COLO829 (cell line): Measurements from ENCODE around the gene FAM241A.
"Not testable (repeated sequence)": the region's sequence is repeated elsewhere in the genome, so short reads cannot be mapped to it uniquely, and the experiment has no call there.

Experiments
- DNase-seq: peaks from one replicate; pipeline ENCODE4 v3.0.0; 2012; ENCODE audit warnings: low spot score

FAM241A gene

DNA sequence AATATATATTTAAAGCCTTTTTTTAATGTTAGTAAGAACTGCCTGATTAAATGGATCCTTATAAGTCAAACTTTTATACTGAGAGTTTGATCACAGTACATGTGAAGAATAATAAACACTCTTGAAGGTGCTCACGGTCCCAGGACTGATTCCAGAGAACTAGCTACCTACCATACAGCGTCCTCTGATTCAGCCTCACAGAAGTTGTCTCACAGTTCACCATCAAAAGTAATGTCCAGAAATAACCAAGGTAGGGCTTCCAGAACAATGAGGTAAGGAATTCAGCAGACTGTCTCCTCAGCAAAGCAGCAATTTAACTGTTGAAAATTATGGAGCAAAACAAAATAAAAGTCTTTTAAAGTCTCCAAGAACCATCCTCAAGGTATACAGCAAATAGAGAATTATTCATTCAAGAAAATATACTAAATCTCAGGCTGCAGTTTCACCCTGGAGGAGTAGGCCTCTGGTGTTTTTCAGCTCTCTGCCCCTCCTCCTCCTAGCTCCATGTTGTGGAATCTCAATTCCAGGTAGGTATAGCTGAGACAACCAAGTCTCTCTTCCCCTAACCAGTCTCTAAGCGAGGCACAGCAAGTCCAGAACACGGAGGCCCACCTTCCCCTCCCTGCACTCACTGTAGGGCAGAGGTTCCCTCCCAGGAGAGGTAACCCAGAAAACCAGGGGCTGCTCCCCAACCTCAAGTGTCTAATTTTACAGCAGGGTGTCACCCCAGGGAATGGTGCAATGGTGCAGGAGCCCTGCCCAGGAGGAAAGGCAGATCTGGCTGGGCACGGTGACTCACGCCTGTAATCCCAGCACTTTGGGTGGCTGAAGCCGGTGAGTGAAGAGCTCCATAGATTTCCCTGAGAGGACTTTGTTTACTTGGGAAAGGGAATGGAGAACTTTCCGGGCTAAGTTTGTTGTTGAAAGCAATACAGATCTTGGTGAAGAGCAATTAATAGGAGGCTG is 28.6 kb downstream of the FAM241A start:
- DNase-seq = no peak

DNA sequence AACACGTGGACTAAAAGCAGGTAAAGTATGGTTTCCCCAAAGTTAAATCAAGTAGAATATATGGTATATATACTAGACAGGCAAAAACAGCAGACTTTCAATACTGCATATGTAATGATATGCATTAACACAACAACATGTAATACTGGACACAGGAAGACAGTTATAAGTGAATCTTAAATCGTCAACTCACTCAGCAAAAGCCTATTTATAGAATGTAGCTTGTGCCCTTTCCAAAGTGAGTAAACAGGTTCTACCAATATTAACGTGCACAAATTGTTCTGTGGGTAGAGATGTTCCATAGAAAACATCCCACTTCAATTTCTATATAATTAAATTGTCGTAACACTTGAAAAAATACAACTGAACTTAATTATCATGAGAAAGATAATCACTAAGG is 30.6 kb downstream of the FAM241A start:
- no peak for DNase-seq

GRCh38 chr4:112176596-112176995 is 31.3 kb downstream of the FAM241A start:
- no peak for DNase-seq

DNA sequence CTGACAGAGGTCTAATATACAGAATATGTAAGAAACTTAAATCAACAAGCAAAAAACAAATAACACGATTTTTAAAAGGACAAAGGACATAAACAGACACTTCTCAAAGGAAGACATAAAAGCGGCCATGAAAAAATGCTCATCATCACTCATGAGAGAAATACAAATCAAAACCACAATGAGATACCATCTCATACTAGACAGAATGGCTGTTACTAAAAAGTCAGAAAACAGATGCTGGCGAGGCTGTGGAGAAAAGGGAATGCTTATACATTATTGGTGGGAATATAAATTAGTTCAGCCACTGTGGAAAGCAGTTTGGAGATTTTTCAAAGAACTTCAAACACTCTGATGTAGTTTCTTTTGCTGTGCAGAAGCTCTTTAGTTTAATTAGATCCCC is 33.5 kb downstream of the FAM241A start:
- not testable (repeated sequence) for DNase-seq

GRCh38 chr4:112181358-112182000 is 36.2 kb downstream of the FAM241A start:
- no peak for DNase-seq

- no peak for DNase-seq
These were observed 37.4 kb downstream of the FAM241A start for GRCh38 chr4:112182604-112183003.

- DNase-seq = no peak
These were observed 38.0 kb downstream of the FAM241A start for GRCh38 chr4:112183252-112183651.

- no peak for DNase-seq
These were observed 39.2 kb downstream of the FAM241A start for GRCh38 chr4:112184438-112184837.

DNA sequence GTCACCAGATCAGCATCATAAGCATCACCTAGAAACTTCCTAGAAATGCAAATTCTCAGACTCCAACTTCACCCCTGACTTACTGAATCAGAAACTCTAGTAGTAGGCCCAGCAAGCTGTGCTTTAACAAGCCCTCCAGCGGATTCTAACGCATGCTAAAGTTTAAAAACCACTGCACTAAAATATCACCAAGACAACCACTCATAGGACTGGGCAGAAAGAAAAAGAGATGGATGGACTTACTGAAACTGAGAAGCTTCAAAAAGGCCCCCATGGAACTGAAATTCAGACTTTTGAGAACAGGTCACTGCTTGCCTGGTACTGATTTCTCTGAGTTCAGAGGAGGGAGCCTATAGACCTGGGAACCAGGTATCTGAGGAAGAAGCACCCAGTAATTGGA is 40.1 kb downstream of the FAM241A start:
- DNase-seq = no peak

- no peak for DNase-seq
These were observed 40.8 kb downstream of the FAM241A start for GRCh38 chr4:112185740-112186670.

- DNase-seq = no peak
These were observed 44.5 kb downstream of the FAM241A start for GRCh38 chr4:112189754-112190153.

DNA sequence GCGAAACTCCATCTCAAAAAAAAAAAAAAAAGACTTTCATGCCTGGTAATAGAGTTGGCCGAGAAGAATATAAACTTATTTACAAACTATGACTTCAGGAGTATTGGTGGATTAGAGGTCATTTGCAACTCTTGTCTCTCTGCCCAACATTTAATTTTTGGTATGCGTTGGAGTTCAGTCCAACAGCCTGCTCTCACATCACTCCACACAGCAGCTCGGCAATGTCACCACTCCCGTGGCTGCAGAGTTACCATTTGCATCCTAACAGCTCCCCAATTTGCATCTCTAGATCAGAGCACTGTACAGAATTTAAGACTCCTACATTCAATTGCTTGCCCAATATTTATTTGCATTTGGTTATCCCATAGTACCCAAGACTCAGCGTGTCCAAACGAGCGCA is 45.4 kb downstream of the FAM241A start:
- DNase-seq = no peak

DNA sequence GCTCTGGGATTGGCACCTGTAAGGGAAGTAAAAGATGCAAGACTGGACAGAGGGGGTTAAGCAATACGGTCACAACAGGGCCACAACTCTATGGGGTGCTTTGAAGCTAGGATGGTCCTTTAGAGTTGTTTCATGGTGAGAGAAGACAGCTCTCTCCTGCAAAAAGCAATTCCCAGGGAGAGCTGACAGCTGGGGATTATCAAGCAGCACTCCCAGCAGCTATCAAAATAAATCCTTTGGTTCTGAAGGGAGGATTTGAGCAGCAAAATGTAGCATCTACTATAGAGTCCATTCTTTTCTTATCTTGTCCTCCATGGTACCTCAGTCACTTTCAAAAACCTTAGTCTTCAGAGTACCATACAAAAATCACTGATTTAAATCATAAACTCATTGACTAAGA is 51.2 kb downstream of the FAM241A start:
- DNase-seq = no peak

DNA sequence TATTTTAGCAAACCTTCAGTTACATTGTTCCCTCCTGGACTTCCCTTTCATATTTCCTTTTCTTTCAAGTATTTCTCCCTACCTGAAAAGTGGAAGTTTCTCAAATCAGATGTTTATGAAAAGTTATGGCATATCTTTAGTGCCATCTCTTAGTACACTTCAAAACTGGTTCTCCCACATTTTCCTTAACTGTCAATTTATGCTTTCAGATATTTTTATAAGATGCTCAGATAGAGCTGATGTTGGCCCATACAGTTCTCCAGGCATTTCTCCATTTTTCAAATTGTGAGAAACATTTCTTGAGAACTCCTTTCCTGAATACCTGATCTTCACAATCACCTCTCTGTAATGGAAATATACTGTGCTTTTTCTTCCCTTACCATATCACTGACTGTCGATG is 53.8 kb downstream of the FAM241A start:
- DNase-seq = no peak

GRCh38 chr4:112201915-112202505 is 56.8 kb downstream of the FAM241A start:
- DNase-seq = no peak

GRCh38 chr4:112203593-112203992 is 58.3 kb downstream of the FAM241A start:
- no peak for DNase-seq

DNA sequence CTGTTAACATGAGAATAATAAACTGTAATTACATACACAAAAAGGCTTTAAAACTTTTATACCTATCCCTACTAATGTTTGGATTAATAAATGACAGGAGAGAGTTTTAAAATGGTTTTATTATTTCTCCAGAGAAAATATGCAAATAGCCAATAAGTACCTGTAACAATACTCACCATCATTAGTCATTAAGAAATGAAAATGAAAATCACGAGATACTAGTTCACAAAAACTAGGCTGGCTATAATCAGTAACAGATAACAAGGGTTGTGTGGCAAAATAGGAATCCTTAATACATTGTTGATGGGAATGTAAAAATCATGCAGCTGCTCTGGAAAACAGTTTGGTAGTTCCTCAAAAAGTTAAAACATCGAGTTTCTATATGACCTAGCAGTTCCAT is 61.2 kb downstream of the FAM241A start:
- no peak for DNase-seq

DNA sequence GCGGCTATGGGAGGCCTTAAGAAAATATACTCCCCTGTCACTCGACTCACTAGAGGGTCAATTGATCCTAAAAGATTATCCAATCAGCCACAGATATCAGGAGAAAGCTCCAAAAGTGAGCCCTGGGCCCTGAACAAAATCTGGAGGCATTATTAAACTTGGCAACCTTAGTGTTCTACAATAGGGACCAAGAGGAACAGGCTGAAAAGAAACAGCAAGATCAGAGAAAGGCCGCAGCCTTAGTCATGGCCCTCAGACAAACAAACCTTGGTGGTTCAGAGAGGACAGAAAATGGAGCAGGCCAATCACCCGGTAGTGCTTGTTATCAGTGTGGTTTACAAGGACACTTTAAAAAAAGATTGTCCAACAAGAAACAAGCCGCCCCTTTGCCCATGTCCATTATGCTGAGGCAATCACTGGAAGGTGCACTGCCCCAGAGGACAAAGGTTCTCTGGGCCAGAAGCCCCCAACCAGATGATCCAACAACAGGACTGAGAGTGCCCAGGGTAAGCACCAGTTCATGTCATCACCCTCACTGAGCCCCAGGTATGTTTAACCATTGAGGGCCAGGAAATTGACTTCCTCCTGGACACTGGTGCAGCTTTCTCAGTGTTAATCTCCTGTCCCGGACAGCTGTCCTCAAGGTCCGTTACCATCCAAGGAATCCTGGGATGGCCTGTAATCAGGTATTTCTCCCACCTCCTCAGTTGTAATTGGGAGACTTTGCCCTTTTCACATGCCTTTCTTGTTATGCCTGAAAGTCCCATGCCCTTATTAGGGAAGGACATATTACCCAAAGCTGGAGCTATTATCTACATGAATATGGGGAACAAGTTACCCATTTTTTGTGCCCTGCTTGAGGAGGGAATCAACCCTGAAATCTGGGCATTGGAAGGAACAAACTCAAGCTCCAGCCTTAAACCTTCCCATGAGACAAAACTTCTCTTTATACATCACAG is 63.2 kb downstream of the FAM241A start:
- not testable (repeated sequence) for DNase-seq

DNA sequence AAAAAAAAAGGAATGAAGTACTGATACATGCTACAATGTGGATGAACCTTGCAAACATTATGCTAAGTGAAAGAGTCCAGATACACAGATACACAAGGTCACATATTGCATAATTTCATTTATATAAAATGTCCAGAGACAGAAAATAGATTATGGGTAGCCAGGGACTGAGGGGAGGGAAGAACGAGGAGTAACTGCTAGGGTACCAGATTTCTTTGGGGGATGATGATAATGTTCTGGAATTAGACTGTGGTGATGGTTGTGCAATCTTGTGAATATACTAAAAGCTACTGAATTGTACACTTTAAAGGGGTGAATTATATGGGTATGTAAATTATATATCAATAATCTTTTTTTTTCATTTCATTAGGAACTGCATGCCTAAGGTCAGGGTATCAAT is 65.5 kb downstream of the FAM241A start:
- no peak for DNase-seq

GRCh38 chr4:112213091-112213490 is 67.8 kb downstream of the FAM241A start:
- no peak for DNase-seq

DNA sequence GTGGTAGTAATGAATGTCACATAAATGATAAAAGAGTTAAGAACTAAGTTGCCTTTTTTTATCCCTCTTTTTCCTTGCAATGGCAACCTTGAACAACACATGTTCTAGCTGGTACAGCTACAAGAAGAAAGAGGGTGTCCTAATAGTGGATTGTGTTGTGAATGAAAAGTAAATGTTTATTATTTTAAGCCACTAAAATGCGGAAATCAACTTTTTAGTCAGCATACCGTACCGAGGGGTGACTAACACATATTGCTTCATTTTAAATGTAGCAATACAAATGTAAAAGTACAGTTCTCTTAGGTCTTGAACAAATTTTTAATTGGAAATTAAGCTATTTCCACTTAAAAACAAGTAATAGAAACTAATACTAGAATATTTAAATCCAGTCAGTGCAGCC is 68.6 kb downstream of the FAM241A start:
- no peak for DNase-seq
